HG02870 (cell line): ENCODE results near the gene SKOR2.
"Not testable (repeated sequence)": the region's sequence is repeated elsewhere in the genome, so short reads cannot be mapped to it uniquely, and the experiment has no call there.

Experiments
- ATAC-seq: cut with Tn5 transposase; IDR thresholded peaks from one replicate; pipeline ENCODE4 v1.9.1; 2021; ENCODE audit warnings: mild to moderate bottlenecking, moderate library complexity; ENCODE audit not compliant: unreplicated experiment

SKOR2 gene

DNA sequence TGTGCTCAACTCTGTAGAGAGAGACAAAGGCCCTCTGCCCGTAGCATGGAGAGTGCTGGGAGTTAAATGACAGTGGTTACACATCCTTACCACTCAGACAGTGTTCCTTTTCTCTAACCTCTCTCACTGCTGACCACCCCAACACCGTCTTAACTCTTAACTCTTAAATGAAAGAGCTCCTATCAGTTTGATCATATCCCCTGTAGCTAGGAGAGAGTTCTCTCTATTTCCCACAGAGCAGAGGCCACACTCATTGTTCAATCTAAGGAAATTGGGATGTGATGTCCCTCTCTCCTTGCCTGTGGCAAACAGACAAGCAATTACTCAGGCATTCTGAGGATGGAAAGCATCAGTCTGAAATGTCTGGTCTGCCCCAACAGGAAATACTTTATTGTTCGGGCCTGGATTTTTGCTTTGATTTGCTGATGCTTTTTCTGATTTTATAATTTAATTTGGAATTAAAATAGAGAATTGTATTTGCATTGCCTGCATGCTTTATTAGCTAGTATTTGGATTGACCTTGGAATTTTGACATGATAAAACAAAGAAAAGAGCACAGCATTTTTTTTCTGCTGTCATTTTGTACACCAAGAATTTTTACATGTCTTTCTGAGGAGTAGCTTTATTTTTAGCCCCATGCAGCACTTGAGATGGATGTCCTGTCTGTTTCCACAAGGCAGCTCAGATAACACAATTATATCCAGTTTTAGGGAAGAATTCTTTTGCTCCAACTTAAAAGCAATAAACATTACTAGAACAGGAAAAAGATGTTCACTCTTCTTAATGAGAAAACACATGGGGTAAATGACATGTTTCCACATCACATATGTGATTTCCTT lies 47.6 kb downstream of the SKOR2 start:
- ATAC-seq = no peak

DNA sequence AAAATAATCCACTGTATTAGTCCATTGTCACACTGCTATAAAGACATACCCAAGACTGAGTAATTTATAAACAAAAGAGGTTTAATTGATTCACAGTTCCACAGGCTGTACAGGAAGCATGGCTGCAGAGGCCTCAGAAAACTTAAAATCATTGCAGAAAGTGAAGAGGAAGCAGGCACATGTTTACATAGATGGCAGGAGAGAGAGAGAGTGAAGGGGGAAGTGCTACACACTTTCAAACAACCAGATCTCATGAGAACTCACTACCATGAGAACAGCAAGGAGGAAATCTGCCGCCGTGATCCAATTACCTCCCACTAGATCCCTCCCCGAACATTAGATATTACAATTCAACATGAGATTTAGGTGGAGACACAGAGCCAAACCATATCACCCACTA lies 55.5 kb downstream of the SKOR2 start:
- ATAC-seq = not testable (repeated sequence)

DNA sequence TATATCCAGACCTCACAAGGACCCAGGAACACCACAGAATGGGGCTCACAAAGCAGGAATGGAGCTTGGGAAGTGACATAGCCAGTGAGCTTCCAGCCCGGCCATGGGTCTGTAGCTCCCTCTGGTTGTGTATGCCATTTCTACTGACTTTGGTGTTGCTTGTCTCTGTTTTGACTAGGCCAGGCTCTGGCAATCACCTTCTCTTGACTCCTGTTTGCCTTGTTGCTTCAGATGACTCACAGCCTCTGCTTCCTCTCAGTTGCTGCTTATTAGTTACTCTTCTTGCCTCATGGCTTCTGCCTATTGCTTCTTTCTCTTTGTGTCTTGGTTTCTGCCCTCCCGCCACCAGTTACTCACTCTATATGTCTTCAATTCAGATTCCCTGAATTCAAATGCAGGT lies 59.5 kb downstream of the SKOR2 start:
- no peak for ATAC-seq

DNA sequence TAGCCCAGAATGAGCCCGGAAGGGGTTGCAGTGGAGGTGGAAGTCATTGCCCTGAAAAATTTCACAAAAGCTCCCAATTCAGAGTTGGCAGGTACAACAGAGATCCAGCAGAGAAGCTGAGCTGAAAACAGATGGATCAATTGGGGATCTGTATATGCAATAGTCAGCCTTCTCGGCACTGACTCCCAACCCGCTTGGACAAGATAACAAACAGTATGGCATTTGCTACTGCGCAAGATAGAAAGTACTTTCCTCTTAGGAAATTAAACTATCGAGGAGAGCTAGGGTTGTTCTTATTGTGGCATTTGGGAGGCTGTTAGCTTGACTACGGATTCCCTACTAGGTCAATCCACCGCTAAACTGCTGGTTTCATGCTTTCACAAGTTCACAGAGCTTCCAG lies 63.7 kb downstream of the SKOR2 start:
- ATAC-seq = no peak

DNA sequence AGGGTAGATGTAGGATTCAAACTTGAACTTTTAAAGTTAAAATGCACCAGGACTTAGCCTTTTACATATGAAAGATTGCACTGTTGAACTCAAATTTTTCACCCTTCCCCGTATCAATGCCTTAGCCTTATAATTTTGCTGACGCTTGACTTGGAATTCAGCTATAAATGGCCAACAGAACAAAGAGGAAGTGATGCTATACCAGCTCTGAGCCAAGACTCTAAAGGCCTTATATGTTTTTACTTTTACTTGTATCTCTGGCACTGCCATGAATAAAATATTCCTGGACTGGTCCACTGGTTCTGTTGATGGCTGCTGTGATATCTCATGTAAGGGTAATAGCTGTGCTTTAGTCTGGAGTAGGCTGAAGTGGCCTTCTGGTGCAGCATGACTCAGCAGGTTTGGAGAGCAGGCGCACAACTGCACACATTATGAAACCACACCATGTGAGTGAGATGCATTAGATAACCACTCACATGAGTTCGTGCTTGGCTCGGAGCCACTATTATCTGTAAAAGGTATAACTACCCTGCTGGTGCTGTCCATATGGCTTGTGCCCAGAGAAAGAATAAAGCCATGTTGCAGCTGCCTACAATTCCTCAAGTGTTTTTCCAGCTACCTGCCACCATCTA lies 66.9 kb downstream of the SKOR2 start:
- no peak for ATAC-seq

DNA sequence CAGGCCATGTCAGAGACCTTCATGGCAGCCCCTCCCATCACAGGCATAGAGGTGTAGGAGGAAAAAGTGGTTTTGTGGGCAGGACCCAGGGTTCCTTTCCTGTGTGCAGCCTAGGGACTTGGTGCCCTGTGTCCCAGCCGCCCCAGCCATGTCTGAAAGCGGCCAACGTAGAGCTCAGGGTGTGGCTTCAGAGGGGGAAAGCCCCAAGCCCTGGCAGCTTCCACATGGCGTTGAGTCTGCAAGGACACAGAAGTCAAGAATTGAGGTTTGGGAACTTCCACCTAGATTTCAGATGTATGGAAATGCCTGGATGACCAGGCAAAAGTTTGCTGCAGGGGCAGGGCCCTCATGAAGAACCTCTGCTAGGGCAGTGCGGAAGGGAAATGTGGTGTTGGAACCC lies 69.3 kb downstream of the SKOR2 start:
- ATAC-seq = not testable (repeated sequence)

DNA sequence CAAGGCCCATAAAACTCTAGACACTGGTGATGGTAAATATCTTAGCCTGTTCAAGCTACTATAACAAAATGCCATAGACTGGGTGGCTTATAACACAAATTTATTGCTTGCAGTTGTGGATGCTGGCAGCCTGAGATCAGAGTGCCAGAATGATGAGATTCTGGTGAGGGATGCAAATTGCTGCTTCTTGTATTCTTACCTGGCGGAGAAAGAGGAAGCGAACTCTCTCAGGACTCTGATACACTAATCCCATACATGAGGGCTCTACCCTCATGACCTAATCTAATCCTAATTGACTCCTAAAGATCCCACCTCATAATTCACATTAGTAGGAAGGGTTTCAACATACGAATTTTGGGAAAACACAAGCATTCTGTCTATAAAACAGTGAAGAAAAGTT lies 70.7 kb downstream of the SKOR2 start:
- ATAC-seq = no peak

DNA sequence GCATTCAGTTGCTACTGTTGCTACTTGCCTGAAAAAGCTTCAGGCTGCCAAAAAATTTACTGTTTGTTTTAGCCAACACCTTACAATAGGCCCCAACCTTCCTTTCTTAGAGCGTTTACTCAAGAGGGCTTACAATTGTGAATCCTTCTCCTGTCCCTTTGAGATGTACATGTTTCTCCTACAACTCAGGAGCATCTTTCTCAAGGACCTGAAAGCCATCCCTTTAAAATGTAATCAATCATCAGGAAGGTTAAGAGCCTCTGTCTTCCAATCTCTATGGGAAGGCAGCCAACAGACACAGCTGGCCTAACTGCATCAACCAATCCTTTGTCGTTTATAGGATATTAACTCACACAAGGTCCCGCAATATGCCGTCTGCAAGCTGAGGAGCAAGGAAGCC lies 71.9 kb downstream of the SKOR2 start:
- ATAC-seq = no peak

DNA sequence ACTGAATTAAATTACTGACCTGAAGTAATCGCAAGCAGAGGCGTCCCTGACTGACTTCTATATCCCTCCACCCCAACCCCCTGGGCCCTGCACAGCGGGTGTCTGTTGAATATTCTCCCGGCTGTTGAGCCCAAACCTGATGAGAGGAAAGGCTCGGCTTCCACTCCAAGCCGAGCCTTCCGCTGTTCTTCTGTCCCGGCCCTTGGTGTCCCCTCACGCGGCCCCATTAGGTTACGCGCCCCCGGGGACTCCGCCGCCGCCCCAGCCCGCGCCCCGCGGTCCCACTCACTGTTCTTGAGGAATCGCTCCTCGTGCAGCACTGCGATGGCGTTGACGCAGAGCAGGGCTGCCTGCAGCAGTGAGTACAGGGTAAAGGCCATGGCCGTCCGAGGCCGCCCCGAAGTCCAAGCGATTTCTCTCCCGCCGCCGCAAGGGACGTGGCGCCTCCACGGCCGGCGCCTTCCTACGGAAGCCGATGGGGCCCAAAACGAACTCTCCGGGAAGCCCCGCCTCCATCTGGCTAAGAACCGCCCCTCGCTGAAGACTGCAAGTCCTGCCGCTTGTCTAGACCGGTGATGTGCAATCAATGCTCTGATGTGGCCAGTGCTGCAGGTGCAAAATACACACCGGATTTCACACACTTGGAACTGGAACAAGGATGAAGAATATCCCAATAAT lies 75.4 kb downstream of the SKOR2 start, which contains the start of gene IER3IP1:
Gene IER3IP1, minus strand, starts transcription at position 467 of the 678 bp plus-strand sequence. Its CDS starts 87 bp downstream, at position 380.
- peak; percentile 80 for ATAC-seq

DNA sequence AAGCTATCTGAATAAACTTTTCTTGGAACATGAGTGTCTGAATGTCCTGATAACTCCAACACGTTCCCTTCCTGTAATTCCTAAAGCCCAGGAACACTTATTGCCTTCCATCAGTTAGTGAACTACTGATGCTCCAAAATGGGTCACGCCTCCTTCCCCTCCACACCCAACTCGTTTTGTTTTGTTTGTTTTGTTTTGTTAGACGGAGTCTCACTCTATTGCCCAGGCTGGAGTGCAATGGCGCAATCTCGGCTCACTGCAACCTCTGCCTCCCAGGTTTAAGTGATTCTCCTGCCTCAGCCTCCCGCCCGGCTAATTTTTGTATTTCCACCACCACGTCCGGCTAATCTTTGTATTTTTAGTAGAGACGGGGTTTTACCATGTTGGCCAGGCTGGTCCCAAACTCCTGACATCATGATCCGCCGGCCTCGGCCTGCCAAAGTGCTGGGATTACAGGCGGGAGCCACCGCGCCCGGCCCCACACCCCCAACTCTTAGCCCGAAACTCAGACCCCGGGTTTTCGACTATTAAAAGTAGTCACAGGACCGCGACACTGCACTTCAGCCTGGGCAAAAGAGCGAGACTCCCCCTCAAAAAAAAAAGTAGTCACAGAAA lies 76.1 kb downstream of the SKOR2 start:
- ATAC-seq = no peak

DNA sequence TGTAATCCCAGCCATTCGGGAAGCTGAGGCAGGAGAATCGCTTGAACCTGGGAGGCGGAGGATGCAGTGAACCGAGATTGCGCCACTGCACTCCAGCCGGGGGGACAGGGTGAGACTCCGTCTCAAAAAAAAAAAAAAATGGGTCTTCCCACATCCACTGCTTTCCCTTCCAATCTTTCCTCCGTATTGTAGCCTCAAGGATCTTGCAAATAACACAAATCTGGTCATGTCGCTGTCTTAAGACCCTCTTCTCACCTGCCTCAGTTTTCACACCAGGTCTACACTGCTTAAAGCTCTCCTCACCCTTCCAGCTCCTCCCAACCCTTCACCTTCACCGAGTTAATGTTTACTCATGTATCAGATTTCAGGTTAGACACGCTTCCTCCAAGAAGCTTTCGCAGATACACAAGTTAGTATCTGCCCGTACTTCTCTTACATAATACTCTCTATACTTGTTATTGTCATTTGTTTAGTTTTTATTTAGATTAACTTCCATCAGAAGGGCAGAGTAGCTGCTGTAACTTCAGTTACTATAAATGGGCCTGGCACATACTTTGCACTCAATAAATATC lies 76.8 kb downstream of the SKOR2 start:
- no peak for ATAC-seq

DNA sequence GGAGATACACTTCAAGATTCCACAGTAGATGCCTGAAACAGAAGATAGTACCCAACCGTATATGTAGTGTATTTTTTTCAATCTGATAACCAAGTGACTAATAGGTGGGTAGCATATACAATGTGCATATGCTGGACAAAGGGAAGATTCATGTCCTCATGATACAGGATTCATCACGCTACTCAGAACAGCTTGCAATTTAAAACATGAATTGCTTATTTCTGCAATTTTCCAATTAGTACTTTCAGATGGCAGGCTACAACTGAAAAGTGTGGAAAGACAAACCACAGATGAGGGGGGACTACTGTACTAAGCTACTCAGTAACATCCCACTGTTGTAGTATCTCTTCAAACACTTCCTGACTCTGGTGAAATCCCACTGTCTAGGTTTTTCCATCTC lies 79.0 kb downstream of the SKOR2 start:
- no peak for ATAC-seq

DNA sequence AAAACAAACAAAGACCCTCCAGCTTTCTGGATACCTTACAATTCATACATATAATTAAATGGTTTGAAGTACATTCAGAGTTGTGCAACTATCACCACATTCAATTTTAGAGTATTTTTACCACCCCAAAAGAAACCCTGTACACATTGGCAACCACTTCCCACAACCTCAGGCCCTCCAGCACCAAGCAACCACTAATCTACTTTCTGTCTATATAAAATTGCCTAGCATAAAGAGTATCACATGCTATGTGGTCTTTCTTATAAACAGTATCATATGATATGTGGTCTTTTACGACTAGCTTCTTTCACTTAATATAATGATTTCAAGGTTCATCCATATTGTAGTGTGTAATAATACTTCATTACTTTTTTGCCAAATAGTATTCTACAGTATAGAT lies 82.5 kb downstream of the SKOR2 start:
- ATAC-seq = no peak

DNA sequence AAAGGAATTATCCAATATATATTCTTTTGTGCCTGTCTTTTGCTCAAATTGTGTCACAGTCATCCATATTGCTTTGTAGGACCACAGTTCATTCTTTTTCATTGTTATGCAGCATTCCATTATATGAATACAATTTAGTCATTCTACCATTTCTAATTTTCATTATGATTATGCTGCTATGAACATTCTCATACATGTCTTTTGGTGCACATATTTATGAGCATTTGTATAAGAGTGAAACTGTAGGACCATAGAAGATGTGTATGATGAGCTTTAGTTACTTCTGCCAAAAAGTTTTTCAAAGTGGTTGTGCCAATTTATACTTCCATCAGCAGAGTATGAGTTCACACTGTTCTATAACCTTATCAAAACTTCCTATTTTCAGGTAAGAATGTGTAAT lies 83.0 kb downstream of the SKOR2 start:
- no peak for ATAC-seq

DNA sequence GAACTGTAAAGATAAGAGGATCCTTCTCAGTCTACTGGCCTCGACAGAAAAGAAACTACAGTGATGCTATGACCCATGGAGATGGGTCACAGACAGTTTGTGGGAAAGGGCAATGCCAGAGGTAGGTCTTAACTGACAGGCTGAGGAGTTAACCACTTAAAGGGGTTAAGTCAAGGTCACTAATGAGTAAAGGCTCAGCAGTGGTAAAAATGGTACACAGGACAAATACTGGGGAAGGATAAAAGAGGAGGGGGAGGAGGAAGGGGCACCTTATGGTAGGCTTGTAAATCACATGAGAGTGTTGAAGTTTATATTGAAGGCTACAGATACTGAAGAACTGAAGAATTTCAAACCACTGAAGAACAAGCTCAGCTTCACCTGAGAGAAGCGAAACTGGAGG lies 85.2 kb downstream of the SKOR2 start:
- no peak for ATAC-seq

DNA sequence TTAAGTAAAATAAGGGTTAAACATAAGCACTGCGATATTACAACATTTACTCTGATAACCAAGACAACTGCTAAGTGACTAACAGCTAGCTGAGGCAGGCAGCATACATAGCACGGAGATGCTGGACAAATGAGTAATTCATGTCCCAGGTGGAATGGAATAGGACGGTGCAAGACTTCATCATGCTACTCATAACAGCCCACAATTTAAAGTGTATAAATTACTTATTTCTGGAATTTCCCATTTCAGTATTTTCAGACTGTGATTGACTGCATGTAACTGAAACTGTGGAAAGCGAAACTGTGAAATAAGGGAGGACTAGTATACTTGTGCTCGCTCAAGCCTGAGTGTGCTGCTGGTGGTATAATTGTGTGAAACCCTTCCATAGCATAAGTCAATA lies 88.2 kb downstream of the SKOR2 start:
- ATAC-seq = peak; percentile 79

DNA sequence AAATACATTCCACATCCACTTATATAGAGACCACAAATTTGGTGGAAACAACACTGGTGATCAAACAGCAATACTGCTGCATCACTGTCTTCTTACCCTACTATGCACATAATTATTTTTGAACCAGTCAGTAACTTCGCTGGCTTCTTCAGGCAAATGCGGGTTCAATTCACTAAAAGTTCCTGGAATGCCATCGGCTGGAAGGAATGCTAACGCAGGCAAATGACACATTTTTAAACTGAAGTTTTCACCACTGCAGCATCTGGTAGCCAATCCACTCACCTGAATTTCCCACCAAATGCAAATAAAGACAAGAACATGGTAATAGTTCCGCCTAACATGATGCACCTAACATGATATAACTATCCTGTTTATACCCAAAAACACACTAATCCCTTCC lies 91.2 kb downstream of the SKOR2 start:
- no peak for ATAC-seq

DNA sequence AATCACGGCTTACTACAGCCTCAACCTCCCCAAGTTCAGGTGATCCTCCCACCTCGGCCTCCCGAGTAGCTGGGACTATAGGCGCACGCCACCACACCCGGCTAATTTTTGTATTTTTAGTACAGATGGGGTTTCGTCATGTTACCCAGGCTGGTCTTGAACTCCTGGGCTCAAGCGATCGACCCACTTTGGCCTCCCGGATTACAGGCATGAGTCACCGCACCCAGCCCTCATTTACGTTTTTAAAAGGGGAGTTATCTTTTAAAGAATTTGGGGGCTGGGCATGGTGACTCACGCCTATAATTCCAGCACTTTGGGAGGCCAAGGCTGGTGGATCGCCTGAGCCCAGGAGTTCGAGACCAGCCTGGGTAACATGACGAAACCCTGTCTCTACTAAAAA lies 93.1 kb downstream of the SKOR2 start:
- not testable (repeated sequence) for ATAC-seq
